BJ (cell line): ENCODE measurements around the gene EEF1AKMT2. TPM values are rescaled to one million over a fixed set of nuclear protein-coding genes. Genes with fewer than 3 reads are reported as not detected.

ENCODE experiments used
- CTCF ChIA-PET: fragments of 350-600 bp; formaldehyde crosslinking; extraction: SDS; loops from one replicate; lab custom pipeline; 2021; ENCODE audit warnings: antibody characterized with exemption, inconsistent platforms; lab: Yijun Ruan, JAX
- POLR2A ChIA-PET: fragments of 300-600 bp; sonication (Branson Sonifier 250); formaldehyde crosslinking; extraction: SDS; loops from one replicate; lab custom pipeline; 2021; ENCODE audit warnings: antibody characterized with exemption; lab: Charles Lee
- DNase-seq: peaks from one replicate; pipeline ENCODE4 v3.0.0-alpha.2; 2011; ENCODE audit warnings: low read depth
- H3K27me3 ChIP-seq: 2 replicates; pipeline ENCODE4 v1.6.0; 2011; ENCODE audit warnings: low read length; ENCODE audit not compliant: control insufficient read depth, insufficient read depth
- H3K36me3 ChIP-seq: 2 replicates; pipeline ENCODE4 v1.5.1; 2011; ENCODE audit warnings: low read length; ENCODE audit not compliant: control insufficient read depth, insufficient read depth
- H3K4me3 ChIP-seq: 2 replicates; pipeline ENCODE4 v1.5.1; 2011; ENCODE audit warnings: low read depth, mild to moderate bottlenecking, control low read depth, low read length
- polyA plus RNA-seq: library from polyadenylated mRNA; depleted of rRNA; stranded (reverse); fragments of >200 nt; gene quantifications from 2 replicates; pipeline ENCODE4 v1.2.3, GENCODE V29; 2011
- TF ChIP-seq, protein P1 (sequence below): IDR thresholded peaks from 2 replicates; pipeline ENCODE4 v1.5.1; 2011; ENCODE audit warnings: low read depth, mild to moderate bottlenecking, control low read depth, inconsistent platforms, low read length, moderate library complexity; ENCODE audit not compliant: insufficient read depth

Gene EEF1AKMT2
- polyA plus RNA-seq, 1 experiment, result 8.0 TPM

GRCh38 chr10:124739986-124740368 is 51.7 kb downstream of the EEF1AKMT2 start:
- ChIA-PET POLR2A (no interaction called here), CTCF (interaction anchor here (1.2 to 4.9 kb wide), 6 partner anchors 87 to 215 kb away, joined by 3 to 59 read pairs (median 14); no protein-coding TSS in a partner anchor)
- Histone ChIP-seq H3K36me3 (no peaks in the 10 kb centered on the region; the same call in 1 of the 2 replicates), H3K27me3 (no peaks in the 10 kb centered on the region), H3K4me3 (no peak overlapping the region)
- no peak for DNase-seq
- TF ChIP-seq, protein P1, sequence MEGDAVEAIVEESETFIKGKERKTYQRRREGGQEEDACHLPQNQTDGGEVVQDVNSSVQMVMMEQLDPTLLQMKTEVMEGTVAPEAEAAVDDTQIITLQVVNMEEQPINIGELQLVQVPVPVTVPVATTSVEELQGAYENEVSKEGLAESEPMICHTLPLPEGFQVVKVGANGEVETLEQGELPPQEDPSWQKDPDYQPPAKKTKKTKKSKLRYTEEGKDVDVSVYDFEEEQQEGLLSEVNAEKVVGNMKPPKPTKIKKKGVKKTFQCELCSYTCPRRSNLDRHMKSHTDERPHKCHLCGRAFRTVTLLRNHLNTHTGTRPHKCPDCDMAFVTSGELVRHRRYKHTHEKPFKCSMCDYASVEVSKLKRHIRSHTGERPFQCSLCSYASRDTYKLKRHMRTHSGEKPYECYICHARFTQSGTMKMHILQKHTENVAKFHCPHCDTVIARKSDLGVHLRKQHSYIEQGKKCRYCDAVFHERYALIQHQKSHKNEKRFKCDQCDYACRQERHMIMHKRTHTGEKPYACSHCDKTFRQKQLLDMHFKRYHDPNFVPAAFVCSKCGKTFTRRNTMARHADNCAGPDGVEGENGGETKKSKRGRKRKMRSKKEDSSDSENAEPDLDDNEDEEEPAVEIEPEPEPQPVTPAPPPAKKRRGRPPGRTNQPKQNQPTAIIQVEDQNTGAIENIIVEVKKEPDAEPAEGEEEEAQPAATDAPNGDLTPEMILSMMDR, result no peak

DNA sequence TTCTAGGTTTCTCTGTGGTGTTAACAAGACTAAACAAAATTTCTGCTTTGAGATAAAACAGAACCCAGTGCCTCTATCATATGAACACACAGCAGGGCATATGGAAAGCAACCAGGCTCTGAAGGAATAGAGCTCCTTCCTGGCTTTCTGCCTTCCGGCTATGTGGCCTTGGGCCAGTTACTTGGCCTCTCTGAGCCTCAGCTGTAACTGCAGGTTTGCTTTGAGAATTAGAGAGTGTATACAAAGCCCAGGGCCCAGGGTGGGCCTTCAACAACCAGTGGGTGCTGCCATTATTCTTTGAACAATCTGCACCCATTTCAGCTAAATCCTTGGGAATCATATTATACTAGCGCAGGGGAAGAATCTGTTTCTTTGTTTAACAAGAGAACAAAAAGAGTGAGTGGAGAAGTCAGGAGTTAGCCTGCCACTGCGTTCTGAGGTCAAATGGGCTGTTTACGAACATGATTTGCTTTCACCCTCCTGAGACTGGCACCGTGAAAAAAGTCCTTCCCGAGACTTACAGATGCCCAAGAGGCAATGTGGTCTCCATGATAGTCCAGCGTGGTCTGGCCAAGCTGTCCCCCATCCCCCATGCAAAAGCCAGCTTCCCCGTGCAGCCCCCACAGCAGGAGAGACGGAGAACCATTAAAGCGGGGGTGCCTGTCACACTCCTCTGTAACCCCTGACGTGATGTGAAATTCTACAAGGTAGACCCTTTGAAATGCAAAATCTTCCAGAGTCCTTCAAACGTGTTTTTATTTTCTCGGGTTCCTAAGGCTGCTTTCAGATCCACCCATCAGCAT is 52.4 kb downstream of the EEF1AKMT2 start:
- no peaks in the 10 kb centered on the region for H3K27me3 ChIP-seq
- no peak overlapping the region for H3K4me3 ChIP-seq
- ChIA-PET CTCF (interaction anchor here (0.6 to 4.9 kb wide), 6 partner anchors 87 to 745 kb away, joined by 3 to 59 read pairs (median 4); no protein-coding TSS in a partner anchor), POLR2A (no interaction called here)
- TF ChIP-seq, protein P1, result no peak
- peaks cover 1% of the 10 kb centered on the region for H3K36me3 ChIP-seq
- DNase-seq, result no peak

GRCh38 chr10:124738441-124738840 is 53.2 kb downstream of the EEF1AKMT2 start:
- no peak overlapping the region for H3K4me3 ChIP-seq
- ChIA-PET CTCF (interaction anchor here (0.6 to 4.9 kb wide), 2 partner anchors 208 to 744 kb away, joined by 3 to 59 read pairs; no protein-coding TSS in a partner anchor), POLR2A (no interaction called here)
- no peaks in the 10 kb centered on the region for H3K27me3 ChIP-seq
- DNase-seq, result no peak
- TF ChIP-seq, protein P1, result no peak
- H3K36me3 ChIP-seq, result peaks cover 1% of the 10 kb centered on the region

- TF ChIP-seq, protein P1, result no peak
- no peak for DNase-seq
- peaks cover 1% of the 10 kb centered on the region for H3K36me3 ChIP-seq
- H3K27me3 ChIP-seq, result no peaks in the 10 kb centered on the region
- CTCF ChIA-PET, result interaction anchor here (1.0 kb wide), 1 partner anchor 199 kb away, joined by 3 read pairs; no protein-coding TSS in a partner anchor
- no peak overlapping the region for H3K4me3 ChIP-seq
- POLR2A ChIA-PET, result no interaction called here
These were observed 54.0 kb downstream of the EEF1AKMT2 start for GRCh38 chr10:124737708-124738107.

- ChIA-PET CTCF (interaction anchor here (1.0 kb wide), 1 partner anchor 198 kb away, joined by 3 read pairs; no protein-coding TSS in a partner anchor), POLR2A (no interaction called here)
- Histone ChIP-seq H3K4me3 (no peak overlapping the region), H3K27me3 (no peaks in the 10 kb centered on the region), H3K36me3 (peaks cover 1% of the 10 kb centered on the region)
- no peak for DNase-seq
- TF ChIP-seq, protein P1, result no peak
These were observed 54.5 kb downstream of the EEF1AKMT2 start for GRCh38 chr10:124737221-124737620.
